Panc1 (cell line): ENCODE data around the gene LRRK1.

Experiments used
- POLR2AphosphoS5 ChIP-seq: IDR thresholded peaks from 2 replicates; pipeline ENCODE4 v1.6.1; 2012; ENCODE audit warnings: mild to moderate bottlenecking, low read depth, low read length, moderate library complexity
- REST ChIP-seq, 2 experiments: IDR thresholded peaks; 2 replicates each; pipeline ENCODE4 v1.6.1; 2011 to 2012; ENCODE audit warnings: low read depth in 2 of 2, control low read depth in 1 of 2, low read length in 1 of 2, mild to moderate bottlenecking in 1 of 2, moderate library complexity in 1 of 2; ENCODE audit not compliant: insufficient read depth in 1 of 2
- SIN3A ChIP-seq: IDR thresholded peaks from 2 replicates; pipeline ENCODE4 v1.6.1; 2012; ENCODE audit warnings: low read depth, mild to moderate bottlenecking, low read length, moderate library complexity, borderline replicate concordance; ENCODE audit not compliant: insufficient read depth
- TF ChIP-seq, protein P1 (sequence below): fragments of 450-650 bp; IDR thresholded peaks from 2 replicates; pipeline ENCODE4 v1.5.1; 2017; ENCODE audit warnings: mild to moderate bottlenecking

DNA sequence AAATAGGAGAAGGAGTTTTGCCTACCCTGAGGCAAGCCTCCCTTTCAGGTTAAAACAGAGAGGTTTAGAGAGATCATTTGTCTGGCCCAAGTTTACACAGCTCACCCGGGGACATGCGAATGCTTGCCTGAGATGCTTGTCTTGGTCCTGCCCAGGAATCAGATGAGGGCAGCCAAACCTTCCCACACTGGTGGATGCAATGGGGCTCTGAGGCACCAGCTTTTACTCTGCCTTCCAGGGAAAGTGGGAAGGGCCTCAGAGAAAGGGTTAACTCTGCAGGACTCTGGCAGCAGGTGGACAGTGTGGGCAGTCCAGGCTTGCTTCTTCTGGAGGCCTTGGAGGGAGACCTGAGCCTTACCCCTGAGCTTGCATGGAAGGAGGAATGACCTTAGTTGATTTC, 90.0 kb downstream of the LRRK1 start:
- TF ChIP-seq, protein P1, sequence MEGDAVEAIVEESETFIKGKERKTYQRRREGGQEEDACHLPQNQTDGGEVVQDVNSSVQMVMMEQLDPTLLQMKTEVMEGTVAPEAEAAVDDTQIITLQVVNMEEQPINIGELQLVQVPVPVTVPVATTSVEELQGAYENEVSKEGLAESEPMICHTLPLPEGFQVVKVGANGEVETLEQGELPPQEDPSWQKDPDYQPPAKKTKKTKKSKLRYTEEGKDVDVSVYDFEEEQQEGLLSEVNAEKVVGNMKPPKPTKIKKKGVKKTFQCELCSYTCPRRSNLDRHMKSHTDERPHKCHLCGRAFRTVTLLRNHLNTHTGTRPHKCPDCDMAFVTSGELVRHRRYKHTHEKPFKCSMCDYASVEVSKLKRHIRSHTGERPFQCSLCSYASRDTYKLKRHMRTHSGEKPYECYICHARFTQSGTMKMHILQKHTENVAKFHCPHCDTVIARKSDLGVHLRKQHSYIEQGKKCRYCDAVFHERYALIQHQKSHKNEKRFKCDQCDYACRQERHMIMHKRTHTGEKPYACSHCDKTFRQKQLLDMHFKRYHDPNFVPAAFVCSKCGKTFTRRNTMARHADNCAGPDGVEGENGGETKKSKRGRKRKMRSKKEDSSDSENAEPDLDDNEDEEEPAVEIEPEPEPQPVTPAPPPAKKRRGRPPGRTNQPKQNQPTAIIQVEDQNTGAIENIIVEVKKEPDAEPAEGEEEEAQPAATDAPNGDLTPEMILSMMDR, result no peak
- TF ChIP-seq POLR2AphosphoS5 (no peak), REST (IDR thresholded peaks at IDR 0.05; ENCODE audit: insufficient read depth in 1 of 2, low read depth in 2 of 2, low read length in 1 of 2) (no peak), SIN3A (no peak)
